HepG2 (cell line): ENCODE data around the gene ARPC3. TPM values are rescaled to one million over a fixed set of nuclear protein-coding genes. Genes with fewer than 3 reads are reported as not detected.

Experiments used
- FOSL1 ChIP-seq: sonication (generic); formaldehyde crosslinking; IDR thresholded peaks from 2 replicates; pipeline ENCODE4 v1.9.0; 2021; ENCODE audit warnings: missing genetic modification reagents, borderline replicate concordance
- IRF2 ChIP-seq: IDR thresholded peaks from 2 replicates; pipeline ENCODE4 v1.6.1; 2018; ENCODE audit warnings: missing genetic modification reagents, missing compliant biosample characterization
- MLLT10 ChIP-seq: sonication (generic); formaldehyde crosslinking; IDR thresholded peaks from 2 replicates; pipeline ENCODE4 v1.4.0; 2020; ENCODE audit warnings: missing genetic modification reagents
- PHF20 ChIP-seq: sonication (generic); formaldehyde crosslinking; IDR thresholded peaks from 2 replicates; pipeline ENCODE4 v1.5.0; 2020; ENCODE audit warnings: mild to moderate bottlenecking, missing genetic modification reagents
- XBP1 ChIP-seq: sonication (generic); formaldehyde crosslinking; IDR thresholded peaks from 2 replicates; pipeline ENCODE4 v1.5.0; 2020; ENCODE audit warnings: missing genetic modification reagents
- XRCC5 ChIP-seq: fragments of 200-400 bp; formaldehyde crosslinking; optimal IDR thresholded peaks from 2 replicates; pipeline ENCODE3; 2017; ENCODE audit warnings: mild to moderate bottlenecking, low read length
- ZNF30 ChIP-seq: sonication (generic); formaldehyde crosslinking; IDR thresholded peaks from 2 replicates; pipeline ENCODE4 v1.5.0; 2020; ENCODE audit warnings: mild to moderate bottlenecking, missing genetic modification reagents
- ZNF788 ChIP-seq: sonication (generic); formaldehyde crosslinking; IDR thresholded peaks from 2 replicates; pipeline ENCODE4 v1.5.0; 2020; ENCODE audit warnings: mild to moderate bottlenecking, missing genetic modification reagents, borderline replicate concordance
- ZNF883 ChIP-seq: sonication (generic); formaldehyde crosslinking; IDR thresholded peaks from 2 replicates; pipeline ENCODE4 v1.5.1; 2020; ENCODE audit warnings: mild to moderate bottlenecking, missing genetic modification reagents; ENCODE audit errors: not compliant biosample characterization
- polyA plus RNA-seq, 8 experiments: library from polyadenylated mRNA; depleted of rRNA in 3 of 8; stranded (reverse) in 7 of 8; unstranded in 1 of 8; fragments of >200 nt; fragmentation: Illumina TruSeq in 4 of 8; extraction: Trizol in 4 of 8; gene quantifications; 2 replicates each; pipeline versions ENCODE4 v1.2.1 to v1.2.3, GENCODE V29; 2011 to 2016; ENCODE audit warnings: low read depth in 4 of 8, missing spikeins in 1 of 8, mixed read lengths in 1 of 8; ENCODE audit not compliant: insufficient read depth in 1 of 8
- total RNA-seq, 5 experiments: library from RNA; depleted of rRNA; stranded (reverse); fragments of >200 nt; fragmentation: Illumina TruSeq; extraction: Trizol; gene quantifications; 2 replicates each; pipeline ENCODE4 v1.2.3, GENCODE V29; 2016; ENCODE audit warnings: low read depth in 1 of 5
- TF ChIP-seq, protein P1 (sequence below): sonication (generic); formaldehyde crosslinking; IDR thresholded peaks from 2 replicates; pipeline ENCODE4 v1.4.0; 2020; ENCODE audit warnings: missing genetic modification reagents
- TF ChIP-seq, protein P2 (sequence below): sonication (generic); formaldehyde crosslinking; IDR thresholded peaks from 2 replicates; pipeline ENCODE4 v1.4.0; 2020; ENCODE audit warnings: missing genetic modification reagents
- TF ChIP-seq, protein P3 (sequence below): sonication (generic); formaldehyde crosslinking; IDR thresholded peaks from 2 replicates; pipeline ENCODE4 v1.5.0; 2020; ENCODE audit warnings: missing genetic modification reagents, mild to moderate bottlenecking, borderline replicate concordance
- TF ChIP-seq, protein P4 (sequence below): sonication (generic); formaldehyde crosslinking; IDR thresholded peaks from 2 replicates; pipeline ENCODE4 v1.4.0; 2020; ENCODE audit warnings: mild to moderate bottlenecking, low read depth, missing genetic modification reagents
- TF ChIP-seq, protein P5 (sequence below): sonication (generic); formaldehyde crosslinking; IDR thresholded peaks from 2 replicates; pipeline ENCODE4 v1.8.0; 2022; ENCODE audit warnings: mild to moderate bottlenecking, missing genetic modification reagents, moderate library complexity
- TF ChIP-seq, protein P6 (sequence below), 2 experiments: sonication (generic) in 1 of 2; formaldehyde crosslinking in 1 of 2; IDR thresholded peaks; 2 replicates each; pipeline versions ENCODE4 v1.5.1 to v1.6.1; 2011 to 2020; ENCODE audit warnings: borderline replicate concordance in 1 of 2, low read depth in 1 of 2, low read length in 1 of 2, mild to moderate bottlenecking in 1 of 2, missing genetic modification reagents in 1 of 2, moderate library complexity in 1 of 2

Gene ARPC3
- total and polyA plus RNA-seq, 2 of the 13 experiments (the other 11 are each of a cell fraction or from before 2014, with no cell fraction given), result 32.7 to 234 TPM

DNA sequence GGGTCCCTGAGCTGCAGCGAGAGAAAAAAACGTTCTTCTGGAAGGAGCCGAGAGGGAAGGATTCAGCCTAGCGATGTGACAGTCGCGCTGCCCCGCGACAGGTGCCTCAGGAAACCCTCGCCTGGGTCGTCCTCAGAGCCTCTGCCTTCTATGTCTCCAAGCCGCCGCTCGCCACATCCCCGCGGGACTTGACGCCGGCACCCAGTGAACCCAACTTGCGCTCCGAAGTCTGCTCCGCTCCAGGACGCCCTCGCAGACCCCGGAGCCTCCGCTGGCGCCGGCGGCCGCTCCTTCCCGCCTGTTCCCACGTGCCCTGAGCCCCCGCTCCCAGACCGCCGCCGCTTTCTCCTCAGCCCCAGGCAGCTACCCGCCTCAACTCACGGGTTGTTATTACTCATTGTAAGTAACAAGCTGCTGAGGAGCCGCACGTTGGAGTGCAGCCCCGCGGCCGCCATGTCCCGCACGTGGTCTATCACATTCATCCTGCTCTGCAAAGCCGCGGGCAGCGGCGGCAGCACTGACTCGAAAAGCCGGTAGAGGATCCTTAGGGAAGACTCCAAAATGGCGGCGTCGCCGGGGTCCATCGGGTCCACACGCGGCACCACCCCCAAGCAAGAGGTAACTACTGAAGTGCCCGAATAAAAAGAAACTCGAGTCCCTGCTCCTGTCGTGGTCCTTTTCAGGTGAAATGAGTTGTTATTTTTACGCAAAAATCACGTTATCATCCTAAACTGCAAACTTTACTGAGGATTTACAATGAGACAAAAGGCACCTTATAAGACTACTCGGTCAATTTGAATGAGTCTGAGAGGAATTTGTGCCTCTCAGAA, 46.8 kb downstream of the ARPC3 start, which contains the start of gene ANAPC7 (continued):
- TF ChIP-seq ZNF883 (peak; percentile 80), ZNF30 (CRISPR knock-in tag) (peak; percentile 87; the same call in 1 of the 2 replicates), MLLT10 (CRISPR knock-in tag) (no peak), PHF20 (CRISPR knock-in tag) (peak; percentile 78), XRCC5 (no peak), IRF2 (CRISPR knock-in tag) (peak; percentile 34; the same call in 1 of the 2 replicates), XBP1 (no peak), ZNF788 (CRISPR knock-in tag) (peak; percentile 57; the same call in 1 of the 2 replicates), FOSL1 (no peak)
- TF ChIP-seq, protein P1, sequence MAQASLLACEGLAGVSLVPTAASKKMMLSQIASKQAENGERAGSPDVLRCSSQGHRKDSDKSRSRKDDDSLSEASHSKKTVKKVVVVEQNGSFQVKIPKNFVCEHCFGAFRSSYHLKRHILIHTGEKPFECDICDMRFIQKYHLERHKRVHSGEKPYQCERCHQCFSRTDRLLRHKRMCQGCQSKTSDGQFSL, result no peak
- TF ChIP-seq, protein P2, sequence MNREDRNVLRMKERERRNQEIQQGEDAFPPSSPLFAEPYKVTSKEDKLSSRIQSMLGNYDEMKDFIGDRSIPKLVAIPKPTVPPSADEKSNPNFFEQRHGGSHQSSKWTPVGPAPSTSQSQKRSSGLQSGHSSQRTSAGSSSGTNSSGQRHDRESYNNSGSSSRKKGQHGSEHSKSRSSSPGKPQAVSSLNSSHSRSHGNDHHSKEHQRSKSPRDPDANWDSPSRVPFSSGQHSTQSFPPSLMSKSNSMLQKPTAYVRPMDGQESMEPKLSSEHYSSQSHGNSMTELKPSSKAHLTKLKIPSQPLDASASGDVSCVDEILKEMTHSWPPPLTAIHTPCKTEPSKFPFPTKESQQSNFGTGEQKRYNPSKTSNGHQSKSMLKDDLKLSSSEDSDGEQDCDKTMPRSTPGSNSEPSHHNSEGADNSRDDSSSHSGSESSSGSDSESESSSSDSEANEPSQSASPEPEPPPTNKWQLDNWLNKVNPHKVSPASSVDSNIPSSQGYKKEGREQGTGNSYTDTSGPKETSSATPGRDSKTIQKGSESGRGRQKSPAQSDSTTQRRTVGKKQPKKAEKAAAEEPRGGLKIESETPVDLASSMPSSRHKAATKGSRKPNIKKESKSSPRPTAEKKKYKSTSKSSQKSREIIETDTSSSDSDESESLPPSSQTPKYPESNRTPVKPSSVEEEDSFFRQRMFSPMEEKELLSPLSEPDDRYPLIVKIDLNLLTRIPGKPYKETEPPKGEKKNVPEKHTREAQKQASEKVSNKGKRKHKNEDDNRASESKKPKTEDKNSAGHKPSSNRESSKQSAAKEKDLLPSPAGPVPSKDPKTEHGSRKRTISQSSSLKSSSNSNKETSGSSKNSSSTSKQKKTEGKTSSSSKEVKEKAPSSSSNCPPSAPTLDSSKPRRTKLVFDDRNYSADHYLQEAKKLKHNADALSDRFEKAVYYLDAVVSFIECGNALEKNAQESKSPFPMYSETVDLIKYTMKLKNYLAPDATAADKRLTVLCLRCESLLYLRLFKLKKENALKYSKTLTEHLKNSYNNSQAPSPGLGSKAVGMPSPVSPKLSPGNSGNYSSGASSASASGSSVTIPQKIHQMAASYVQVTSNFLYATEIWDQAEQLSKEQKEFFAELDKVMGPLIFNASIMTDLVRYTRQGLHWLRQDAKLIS (CRISPR knock-in tag), result no peak
- TF ChIP-seq, protein P3, sequence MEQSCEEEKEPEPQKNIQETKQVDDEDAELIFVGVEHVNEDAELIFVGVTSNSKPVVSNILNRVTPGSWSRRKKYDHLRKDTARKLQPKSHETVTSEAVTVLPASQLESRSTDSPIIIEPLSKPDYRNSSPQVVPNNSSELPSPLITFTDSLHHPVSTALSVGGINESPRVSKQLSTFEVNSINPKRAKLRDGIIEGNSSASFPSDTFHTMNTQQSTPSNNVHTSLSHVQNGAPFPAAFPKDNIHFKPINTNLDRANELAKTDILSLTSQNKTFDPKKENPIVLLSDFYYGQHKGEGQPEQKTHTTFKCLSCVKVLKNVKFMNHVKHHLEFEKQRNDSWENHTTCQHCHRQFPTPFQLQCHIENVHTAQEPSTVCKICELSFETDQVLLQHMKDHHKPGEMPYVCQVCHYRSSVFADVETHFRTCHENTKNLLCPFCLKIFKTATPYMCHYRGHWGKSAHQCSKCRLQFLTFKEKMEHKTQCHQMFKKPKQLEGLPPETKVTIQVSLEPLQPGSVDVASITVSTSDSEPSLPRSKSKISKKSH (CRISPR knock-in tag), result peak; percentile 78; the same call in 1 of the 2 replicates
- TF ChIP-seq, protein P4, sequence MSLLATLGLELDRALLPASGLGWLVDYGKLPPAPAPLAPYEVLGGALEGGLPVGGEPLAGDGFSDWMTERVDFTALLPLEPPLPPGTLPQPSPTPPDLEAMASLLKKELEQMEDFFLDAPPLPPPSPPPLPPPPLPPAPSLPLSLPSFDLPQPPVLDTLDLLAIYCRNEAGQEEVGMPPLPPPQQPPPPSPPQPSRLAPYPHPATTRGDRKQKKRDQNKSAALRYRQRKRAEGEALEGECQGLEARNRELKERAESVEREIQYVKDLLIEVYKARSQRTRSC (CRISPR knock-in tag), result no peak
- TF ChIP-seq, protein P5, sequence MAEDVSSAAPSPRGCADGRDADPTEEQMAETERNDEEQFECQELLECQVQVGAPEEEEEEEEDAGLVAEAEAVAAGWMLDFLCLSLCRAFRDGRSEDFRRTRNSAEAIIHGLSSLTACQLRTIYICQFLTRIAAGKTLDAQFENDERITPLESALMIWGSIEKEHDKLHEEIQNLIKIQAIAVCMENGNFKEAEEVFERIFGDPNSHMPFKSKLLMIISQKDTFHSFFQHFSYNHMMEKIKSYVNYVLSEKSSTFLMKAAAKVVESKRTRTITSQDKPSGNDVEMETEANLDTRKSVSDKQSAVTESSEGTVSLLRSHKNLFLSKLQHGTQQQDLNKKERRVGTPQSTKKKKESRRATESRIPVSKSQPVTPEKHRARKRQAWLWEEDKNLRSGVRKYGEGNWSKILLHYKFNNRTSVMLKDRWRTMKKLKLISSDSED (CRISPR knock-in tag), result no peak
- TF ChIP-seq, protein P6, sequence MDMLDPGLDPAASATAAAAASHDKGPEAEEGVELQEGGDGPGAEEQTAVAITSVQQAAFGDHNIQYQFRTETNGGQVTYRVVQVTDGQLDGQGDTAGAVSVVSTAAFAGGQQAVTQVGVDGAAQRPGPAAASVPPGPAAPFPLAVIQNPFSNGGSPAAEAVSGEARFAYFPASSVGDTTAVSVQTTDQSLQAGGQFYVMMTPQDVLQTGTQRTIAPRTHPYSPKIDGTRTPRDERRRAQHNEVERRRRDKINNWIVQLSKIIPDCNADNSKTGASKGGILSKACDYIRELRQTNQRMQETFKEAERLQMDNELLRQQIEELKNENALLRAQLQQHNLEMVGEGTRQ (IDR thresholded peaks at IDR 0.05; ENCODE audit: low read depth, low read length), result no peak
- TF ChIP-seq, protein P6 (CRISPR knock-in tag; IDR thresholded peaks at IDR 0.05; ENCODE audit: borderline replicate concordance), result peak; percentile 61; the same call in 1 of the 2 replicates
